Activated naive CD8-positive, alpha-beta T cell (primary cell): ENCODE data around the gene CNEP1R1.

Source experiments
- H3K27ac Mint-ChIP-seq: one replicate; pipeline ENCODE4 v1.8.0; 2021; ENCODE audit warnings: mixed read lengths
- H3K27me3 Mint-ChIP-seq: one replicate; pipeline ENCODE4 v1.8.0; 2021; ENCODE audit warnings: mixed read lengths
- H3K36me3 Mint-ChIP-seq: one replicate; pipeline ENCODE4 v1.8.0; 2021; ENCODE audit warnings: mixed read lengths
- H3K4me1 Mint-ChIP-seq: one replicate; pipeline ENCODE4 v1.8.0; 2021; ENCODE audit warnings: low read depth, mixed read lengths
- H3K4me3 Mint-ChIP-seq: one replicate; pipeline ENCODE4 v1.8.0; 2021; ENCODE audit warnings: mild to moderate bottlenecking, mixed read lengths
- H3K9me3 Mint-ChIP-seq: one replicate; pipeline ENCODE4 v1.8.0; 2021; ENCODE audit warnings: low read depth, mixed read lengths

Gene CNEP1R1

DNA sequence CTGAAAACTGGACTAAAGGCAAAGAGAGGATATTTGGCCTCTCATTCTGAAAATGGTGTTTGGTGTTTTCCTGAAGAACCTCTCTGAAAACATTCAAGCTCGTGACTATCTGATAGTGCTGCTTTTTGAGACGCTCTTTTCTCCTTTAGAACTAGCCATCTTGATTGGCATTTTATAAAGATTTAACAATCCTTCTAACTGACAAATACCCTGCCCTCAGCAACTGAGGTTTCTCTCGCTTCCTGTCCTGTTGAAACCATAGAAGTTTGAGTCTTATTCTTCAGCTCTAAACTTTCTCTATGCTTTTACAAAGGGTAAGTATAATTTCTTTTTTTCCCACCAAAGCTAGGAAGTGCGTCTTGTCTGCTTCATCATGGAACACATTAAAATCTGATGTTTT lies 13.3 kb downstream of the CNEP1R1 start:
- Mint-ChIP-seq H3K27ac (peak overlapping the region; percentile 41), H3K27me3 (no peaks in the 10 kb centered on the region), H3K4me1 (peaks cover 11% of the 10 kb centered on the region), H3K36me3 (peaks cover 6% of the 10 kb centered on the region), H3K4me3 (no peak overlapping the region), H3K9me3 (no peaks in the 10 kb centered on the region)

DNA sequence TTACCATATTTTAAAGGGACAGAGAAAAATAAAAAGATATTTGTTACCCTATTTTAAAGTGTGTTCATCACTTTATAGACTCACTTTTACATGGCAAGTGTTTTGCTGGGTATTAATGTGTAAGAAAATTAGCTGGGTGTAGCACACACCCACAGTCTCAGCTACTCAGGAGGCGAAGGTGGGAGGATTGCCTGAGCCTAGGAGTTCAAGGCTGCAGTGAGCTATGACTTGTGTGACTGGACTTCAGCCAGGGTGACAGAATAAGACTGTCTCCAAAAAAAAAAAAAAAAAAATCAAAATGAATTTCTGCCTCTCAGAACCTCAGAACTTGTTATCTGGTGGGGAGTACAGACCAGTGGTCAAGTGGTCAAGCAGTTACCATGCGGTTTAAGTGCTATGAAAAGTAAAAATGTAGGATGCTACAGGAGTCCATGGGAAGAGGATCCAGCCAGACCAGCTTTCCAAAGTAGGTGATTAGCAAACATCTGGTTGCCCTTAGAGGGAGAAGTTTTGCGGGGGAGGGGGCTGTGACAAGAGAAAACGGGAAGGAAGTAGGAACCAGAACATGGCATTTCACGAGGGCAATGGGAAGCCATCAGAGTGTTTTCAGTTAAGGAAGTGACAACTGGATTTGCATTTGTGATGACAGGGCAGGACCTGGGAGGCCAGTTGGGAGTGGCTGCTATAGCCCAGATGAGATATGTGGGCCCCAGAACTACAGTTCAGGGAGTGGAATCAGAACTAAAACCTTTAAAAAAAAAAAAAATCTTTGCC lies 13.9 kb downstream of the CNEP1R1 start:
- peaks cover 6% of the 10 kb centered on the region for H3K36me3 Mint-ChIP-seq
- no peak overlapping the region for H3K4me3 Mint-ChIP-seq
- peaks cover 11% of the 10 kb centered on the region for H3K4me1 Mint-ChIP-seq
- no peaks in the 10 kb centered on the region for H3K27me3 Mint-ChIP-seq
- no peaks in the 10 kb centered on the region for H3K9me3 Mint-ChIP-seq
- H3K27ac Mint-ChIP-seq, result no peak overlapping the region

DNA sequence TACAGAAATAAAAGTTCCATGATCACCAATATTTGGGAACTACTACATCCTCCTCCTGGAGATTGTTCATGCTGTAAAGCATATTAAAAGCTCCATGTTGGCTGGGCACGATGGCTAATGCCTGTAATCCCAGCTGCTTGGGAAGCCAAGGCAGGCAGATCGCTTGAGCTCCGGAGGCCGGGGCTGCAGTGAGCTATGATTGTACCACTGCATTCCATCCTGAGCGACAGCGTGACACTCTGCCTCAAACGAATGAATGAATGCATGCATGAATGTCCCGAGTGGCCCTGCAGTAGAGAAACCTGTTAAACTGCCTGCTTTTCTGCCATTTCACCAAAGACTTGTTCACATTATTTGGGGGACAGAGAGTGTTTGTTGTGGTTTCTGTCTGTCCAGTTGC lies 15.0 kb downstream of the CNEP1R1 start:
- Mint-ChIP-seq H3K27me3 (no peaks in the 10 kb centered on the region), H3K36me3 (peaks cover 3% of the 10 kb centered on the region), H3K4me1 (peaks cover 11% of the 10 kb centered on the region), H3K9me3 (no peaks in the 10 kb centered on the region), H3K27ac (no peak overlapping the region), H3K4me3 (no peak overlapping the region)

GRCh38 chr16:50040710-50041109 lies 15.7 kb downstream of the CNEP1R1 start:
- H3K27ac Mint-ChIP-seq, result no peak overlapping the region
- no peak overlapping the region for H3K4me3 Mint-ChIP-seq
- H3K27me3 Mint-ChIP-seq, result no peaks in the 10 kb centered on the region
- H3K36me3 Mint-ChIP-seq, result peaks cover 3% of the 10 kb centered on the region
- no peaks in the 10 kb centered on the region for H3K9me3 Mint-ChIP-seq
- peaks cover 11% of the 10 kb centered on the region for H3K4me1 Mint-ChIP-seq

- no peaks in the 10 kb centered on the region for H3K9me3 Mint-ChIP-seq
- peaks cover 3% of the 10 kb centered on the region for H3K36me3 Mint-ChIP-seq
- H3K27ac Mint-ChIP-seq, result no peak overlapping the region
- H3K4me1 Mint-ChIP-seq, result peaks cover 5% of the 10 kb centered on the region
- H3K27me3 Mint-ChIP-seq, result no peaks in the 10 kb centered on the region
- H3K4me3 Mint-ChIP-seq, result no peak overlapping the region
Measured at GRCh38 chr16:50043358-50043757, 18.3 kb downstream of the CNEP1R1 start.

- no peak overlapping the region for H3K27ac Mint-ChIP-seq
- no peaks in the 10 kb centered on the region for H3K4me1 Mint-ChIP-seq
- H3K4me3 Mint-ChIP-seq, result no peak overlapping the region
- H3K9me3 Mint-ChIP-seq, result no peaks in the 10 kb centered on the region
- H3K27me3 Mint-ChIP-seq, result no peaks in the 10 kb centered on the region
- H3K36me3 Mint-ChIP-seq, result no peaks in the 10 kb centered on the region
Measured at GRCh38 chr16:50045412-50045811, 20.4 kb downstream of the CNEP1R1 start.

DNA sequence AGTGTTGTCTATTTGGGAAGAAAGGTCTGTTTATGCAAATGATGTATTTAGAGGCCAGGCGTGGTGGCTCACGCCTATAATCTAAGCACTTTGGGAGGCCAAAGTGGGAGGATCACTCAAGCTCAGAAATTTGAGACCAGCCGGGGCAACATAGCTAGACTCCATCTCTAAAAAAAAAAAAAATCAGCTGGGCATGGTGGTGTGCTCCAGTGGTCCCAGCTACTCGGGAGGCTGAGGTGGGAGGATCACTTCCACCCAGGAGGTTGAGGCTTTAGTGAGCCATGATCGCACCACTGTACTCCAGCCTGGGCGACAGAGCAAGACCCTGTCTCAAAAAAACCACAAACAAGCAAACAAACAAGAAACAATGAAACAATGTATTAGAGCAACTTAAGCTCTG lies 21.8 kb downstream of the CNEP1R1 start:
- Mint-ChIP-seq H3K4me3 (no peak overlapping the region), H3K4me1 (no peaks in the 10 kb centered on the region), H3K9me3 (no peaks in the 10 kb centered on the region), H3K27ac (no peak overlapping the region), H3K36me3 (no peaks in the 10 kb centered on the region), H3K27me3 (peaks cover 3% of the 10 kb centered on the region)

- Mint-ChIP-seq H3K9me3 (no peaks in the 10 kb centered on the region), H3K27ac (no peak overlapping the region), H3K36me3 (no peaks in the 10 kb centered on the region), H3K4me3 (no peak overlapping the region), H3K27me3 (peaks cover 3% of the 10 kb centered on the region), H3K4me1 (no peaks in the 10 kb centered on the region)
Measured at GRCh38 chr16:50047864-50048263, 22.8 kb downstream of the CNEP1R1 start.

- Mint-ChIP-seq H3K4me3 (no peak overlapping the region), H3K27me3 (peaks cover 3% of the 10 kb centered on the region), H3K36me3 (peaks cover 4% of the 10 kb centered on the region), H3K27ac (no peak overlapping the region), H3K4me1 (no peaks in the 10 kb centered on the region), H3K9me3 (peaks cover 6% of the 10 kb centered on the region)
Measured at GRCh38 chr16:50050802-50051201, 25.8 kb downstream of the CNEP1R1 start.

DNA sequence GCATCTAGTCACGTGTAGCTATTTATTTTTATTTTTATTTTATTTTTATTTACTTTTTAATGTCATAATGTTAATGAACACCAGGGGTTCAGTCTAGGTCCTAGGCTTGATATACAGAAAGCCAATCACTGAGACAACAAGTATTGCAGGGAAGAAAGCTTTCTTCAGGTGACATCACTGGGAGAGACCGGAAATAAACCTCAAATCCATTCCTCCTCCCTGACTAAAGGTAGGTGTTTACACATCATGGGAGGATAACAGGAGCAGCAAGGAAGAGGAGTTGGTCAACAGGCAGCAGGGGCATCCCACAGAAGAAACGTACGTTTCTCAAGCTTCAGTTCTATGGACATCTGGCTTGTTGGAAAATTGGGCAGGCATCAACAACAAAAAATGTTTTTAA lies 31.2 kb downstream of the CNEP1R1 start:
- H3K27ac Mint-ChIP-seq, result no peak overlapping the region
- H3K9me3 Mint-ChIP-seq, result peaks cover 7% of the 10 kb centered on the region
- H3K27me3 Mint-ChIP-seq, result no peaks in the 10 kb centered on the region
- H3K36me3 Mint-ChIP-seq, result peaks cover 8% of the 10 kb centered on the region
- no peaks in the 10 kb centered on the region for H3K4me1 Mint-ChIP-seq
- H3K4me3 Mint-ChIP-seq, result no peak overlapping the region

- Mint-ChIP-seq H3K4me1 (no peaks in the 10 kb centered on the region), H3K4me3 (no peak overlapping the region), H3K36me3 (peaks cover 8% of the 10 kb centered on the region), H3K27ac (no peak overlapping the region), H3K9me3 (peaks cover 7% of the 10 kb centered on the region), H3K27me3 (no peaks in the 10 kb centered on the region)
Measured at GRCh38 chr16:50058091-50058771, 33.2 kb downstream of the CNEP1R1 start.

DNA sequence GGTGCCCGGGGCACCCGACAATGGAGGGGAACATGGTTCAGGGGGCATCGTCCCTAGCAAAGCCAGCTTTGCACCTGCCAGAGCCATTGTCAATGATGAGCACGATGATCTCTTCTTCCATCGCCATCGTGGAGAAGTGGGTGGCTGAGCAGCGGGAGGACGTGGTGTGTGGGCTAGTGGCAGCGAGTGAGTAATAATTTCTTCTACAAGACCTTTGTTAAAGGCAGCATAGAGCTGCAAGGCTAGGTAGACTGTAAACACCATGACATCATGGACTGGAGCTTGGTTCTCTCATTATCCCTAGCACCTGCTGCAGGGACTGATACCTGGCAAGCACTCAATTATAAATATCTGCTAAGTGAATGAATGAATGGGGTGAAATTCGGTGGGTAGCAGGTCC lies 34.1 kb downstream of the CNEP1R1 start:
- Mint-ChIP-seq H3K36me3 (peaks cover 8% of the 10 kb centered on the region), H3K27ac (no peak overlapping the region), H3K9me3 (peaks cover 7% of the 10 kb centered on the region), H3K27me3 (no peaks in the 10 kb centered on the region), H3K4me3 (no peak overlapping the region), H3K4me1 (no peaks in the 10 kb centered on the region)

DNA sequence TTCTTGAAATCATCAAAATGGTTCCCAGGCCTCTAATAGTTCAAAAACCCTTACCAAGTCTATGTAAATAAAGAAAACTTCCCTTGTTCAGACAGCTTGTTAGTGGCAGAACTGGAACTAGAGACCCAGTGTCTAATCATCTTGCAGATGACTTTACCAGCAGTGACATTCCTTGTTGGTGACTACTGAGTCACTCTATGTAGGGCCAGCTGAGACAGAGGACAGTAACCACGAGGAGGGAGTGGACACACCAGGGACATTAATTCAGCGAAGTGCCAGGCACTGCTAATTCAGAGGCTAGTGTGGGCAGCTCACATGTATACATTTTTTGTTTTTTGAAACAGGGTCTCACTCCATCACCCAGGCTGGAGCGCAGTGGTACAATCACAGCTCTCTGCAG lies 34.6 kb downstream of the CNEP1R1 start:
- Mint-ChIP-seq H3K36me3 (peaks cover 8% of the 10 kb centered on the region), H3K4me3 (no peak overlapping the region)

GRCh38 chr16:50061326-50061725 lies 36.3 kb downstream of the CNEP1R1 start:
- no peaks in the 10 kb centered on the region for H3K27me3 Mint-ChIP-seq
- peaks cover 2% of the 10 kb centered on the region for H3K36me3 Mint-ChIP-seq
- no peak overlapping the region for H3K27ac Mint-ChIP-seq
- no peaks in the 10 kb centered on the region for H3K9me3 Mint-ChIP-seq
- no peak overlapping the region for H3K4me3 Mint-ChIP-seq
- H3K4me1 Mint-ChIP-seq, result peaks cover 9% of the 10 kb centered on the region

More for the DNA sequence above, 34.6 kb downstream of the CNEP1R1 start:
- H3K27me3 Mint-ChIP-seq, result no peaks in the 10 kb centered on the region
- H3K4me1 Mint-ChIP-seq, result no peaks in the 10 kb centered on the region
- peaks cover 7% of the 10 kb centered on the region for H3K9me3 Mint-ChIP-seq
- H3K27ac Mint-ChIP-seq, result no peak overlapping the region

DNA sequence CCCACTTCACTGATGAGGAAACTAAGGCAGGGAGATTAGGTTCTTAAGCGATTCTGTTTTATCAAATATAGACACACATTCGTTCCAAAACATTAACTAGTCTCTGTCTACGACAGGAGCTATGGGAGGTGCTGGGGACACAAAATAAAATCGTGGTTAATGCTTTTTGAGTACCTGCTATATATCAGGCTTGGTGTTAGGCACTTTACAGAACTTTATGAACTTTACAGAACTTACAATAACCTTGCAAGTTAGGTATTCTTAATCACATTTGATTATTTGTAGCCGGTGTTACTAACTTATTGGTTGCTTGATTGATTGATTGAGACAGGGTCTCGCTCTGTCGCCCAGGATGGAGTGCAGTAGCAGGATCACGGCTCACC lies 40.2 kb downstream of the CNEP1R1 start:
- Mint-ChIP-seq H3K9me3 (no peaks in the 10 kb centered on the region), H3K27ac (peak overlapping the region; percentile 89), H3K4me3 (peak overlapping the region; percentile 88), H3K36me3 (no peaks in the 10 kb centered on the region), H3K4me1 (peaks cover 43% of the 10 kb centered on the region), H3K27me3 (no peaks in the 10 kb centered on the region)
